GM13976 (cell line): ENCODE data around the gene MYZAP.
A peak's percentile ranks its signal among the peaks of the same experiment; 100 is the strongest.

Experiments used
- DNase-seq: peaks from one replicate; pipeline ENCODE4 v3.0.0; 2012; ENCODE audit warnings: low spot score
- CTCF ChIP-seq: IDR thresholded peaks from 2 replicates; pipeline ENCODE4 v1.5.1; 2012; ENCODE audit warnings: borderline replicate concordance, mild to moderate bottlenecking; ENCODE audit not compliant: insufficient read depth; ENCODE audit errors: extremely low read depth, missing control alignments, control extremely low read depth
- in situ Hi-C: fragments of 300-500 bp; cut with MboI; formaldehyde crosslinking; loops from one replicate; pipeline ENCODE4 v1.12.0; 2022; ENCODE audit warnings: low sequenced_read_pairs, mixed read lengths, inconsistent platforms; ENCODE audit not compliant: unreplicated experiment

MYZAP gene

GRCh38 chr15:57731530-57732103 is 139.9 kb downstream of the MYZAP start:
- no peak for TF ChIP-seq CTCF
- in situ Hi-C loops, result no loop called here
- no peak for DNase-seq

GRCh38 chr15:57732526-57733331 is 141.0 kb downstream of the MYZAP start:
- peak; percentile 73 for TF ChIP-seq CTCF
- in situ Hi-C loops, result no loop called here
- DNase-seq, result peak; percentile 43

GRCh38 chr15:57734860-57735259 is 143.2 kb downstream of the MYZAP start:
- DNase-seq, result no peak
- in situ Hi-C loops, result no loop called here
- no peak for TF ChIP-seq CTCF
